ENCODE measurements around the gene EPB41L4A.
A peak's percentile ranks its signal among the peaks of the same experiment; 100 is the strongest.

The EPB41L4A gene

DNA sequence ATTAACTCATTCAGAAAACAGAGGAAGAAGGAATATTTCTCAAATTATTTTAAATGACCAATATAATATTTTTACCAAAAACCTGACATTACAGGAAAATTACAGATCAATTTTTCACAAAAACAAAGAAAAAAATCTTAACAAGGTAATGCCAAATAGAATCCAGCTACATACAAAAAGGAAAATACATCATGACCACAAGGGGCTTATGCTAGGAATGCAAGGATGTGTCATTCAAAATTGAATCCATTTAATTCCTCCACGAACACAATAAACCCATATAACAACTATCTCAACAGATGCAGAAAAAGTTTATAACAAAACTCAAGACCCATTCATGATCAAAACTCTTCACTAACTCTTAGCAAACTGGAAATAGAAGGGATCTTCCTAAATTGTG, 239.8 kb downstream of the EPB41L4A start:
- Histone ChIP-seq H3K4me2 (ENCODE audit: low read depth, low read length) (no peak overlapping the region), H3F3A (ENCODE audit: insufficient read depth, low read length) (no peaks in the 10 kb centered on the region), H3K9me3 (replicated peaks; ENCODE audit: insufficient read depth, low read length) (no peaks in the 10 kb centered on the region), H3K27ac (ENCODE audit: low read length) (no peak overlapping the region), H3K36me3 (replicated peaks; ENCODE audit: insufficient read depth, low read length) (no peaks in the 10 kb centered on the region), H3K9ac (ENCODE audit: low read length) (no peak overlapping the region), H3K4me3 (ENCODE audit: low read length) (no peak overlapping the region), H4K20me1 (ENCODE audit: insufficient read depth, low read length) (no peaks in the 10 kb centered on the region), H2AFZ (ENCODE audit: low read length) (no peak overlapping the region), H3K4me1 (ENCODE audit: low read length) (no peaks in the 10 kb centered on the region), H3K79me2 (ENCODE audit: low read length) (no peaks in the 10 kb centered on the region), H3K27me3 (replicated peaks; ENCODE audit: insufficient read depth, low read length) (no peaks in the 10 kb centered on the region), H3K9me2 (replicated peaks; ENCODE audit: insufficient read depth, low read length) (no peaks in the 10 kb centered on the region)
- no peak for DNase-seq
- TF ChIP-seq EZH2phosphoT487 (IDR thresholded peaks at IDR 0.05; ENCODE audit: low read length) (no peak), CTCF (IDR thresholded peaks at IDR 0.05; ENCODE audit: low read length) (no peak), EZH2 (optimal IDR thresholded peaks at IDR 0.05; ENCODE audit: low read depth, low read length) (no peak)

- H3K9ac ChIP-seq (ENCODE audit: low read length): no peak overlapping the region
- no peak overlapping the region for H3K27ac ChIP-seq (ENCODE audit: low read length)
- no peak overlapping the region for H3K4me3 ChIP-seq (ENCODE audit: low read length)
- H3K27me3 ChIP-seq (replicated peaks; ENCODE audit: insufficient read depth, low read length): no peaks in the 10 kb centered on the region
- TF ChIP-seq EZH2phosphoT487 (IDR thresholded peaks at IDR 0.05; ENCODE audit: low read length): no peak
- no peak for TF ChIP-seq EZH2 (optimal IDR thresholded peaks at IDR 0.05; ENCODE audit: low read depth, low read length)
- peak; percentile 72 for TF ChIP-seq CTCF (IDR thresholded peaks at IDR 0.05; ENCODE audit: low read length)
- no peaks in the 10 kb centered on the region for H3K9me3 ChIP-seq (replicated peaks; ENCODE audit: insufficient read depth, low read length)
- no peak overlapping the region for H3K4me2 ChIP-seq (ENCODE audit: low read depth, low read length)
- no peaks in the 10 kb centered on the region for H3K9me2 ChIP-seq (replicated peaks; ENCODE audit: insufficient read depth, low read length)
- no peak overlapping the region for H2AFZ ChIP-seq (ENCODE audit: low read length)
- no peaks in the 10 kb centered on the region for H3F3A ChIP-seq (ENCODE audit: insufficient read depth, low read length)
- no peaks in the 10 kb centered on the region for H3K79me2 ChIP-seq (ENCODE audit: low read length)
- no peaks in the 10 kb centered on the region for H4K20me1 ChIP-seq (ENCODE audit: insufficient read depth, low read length)
- H3K4me1 ChIP-seq (ENCODE audit: low read length): no peaks in the 10 kb centered on the region
- no peaks in the 10 kb centered on the region for H3K36me3 ChIP-seq (replicated peaks; ENCODE audit: insufficient read depth, low read length)
- DNase-seq: peak; percentile 53
Observed at GRCh38 chr5:112174959-112175594, 244.0 kb downstream of the EPB41L4A start.

DNA sequence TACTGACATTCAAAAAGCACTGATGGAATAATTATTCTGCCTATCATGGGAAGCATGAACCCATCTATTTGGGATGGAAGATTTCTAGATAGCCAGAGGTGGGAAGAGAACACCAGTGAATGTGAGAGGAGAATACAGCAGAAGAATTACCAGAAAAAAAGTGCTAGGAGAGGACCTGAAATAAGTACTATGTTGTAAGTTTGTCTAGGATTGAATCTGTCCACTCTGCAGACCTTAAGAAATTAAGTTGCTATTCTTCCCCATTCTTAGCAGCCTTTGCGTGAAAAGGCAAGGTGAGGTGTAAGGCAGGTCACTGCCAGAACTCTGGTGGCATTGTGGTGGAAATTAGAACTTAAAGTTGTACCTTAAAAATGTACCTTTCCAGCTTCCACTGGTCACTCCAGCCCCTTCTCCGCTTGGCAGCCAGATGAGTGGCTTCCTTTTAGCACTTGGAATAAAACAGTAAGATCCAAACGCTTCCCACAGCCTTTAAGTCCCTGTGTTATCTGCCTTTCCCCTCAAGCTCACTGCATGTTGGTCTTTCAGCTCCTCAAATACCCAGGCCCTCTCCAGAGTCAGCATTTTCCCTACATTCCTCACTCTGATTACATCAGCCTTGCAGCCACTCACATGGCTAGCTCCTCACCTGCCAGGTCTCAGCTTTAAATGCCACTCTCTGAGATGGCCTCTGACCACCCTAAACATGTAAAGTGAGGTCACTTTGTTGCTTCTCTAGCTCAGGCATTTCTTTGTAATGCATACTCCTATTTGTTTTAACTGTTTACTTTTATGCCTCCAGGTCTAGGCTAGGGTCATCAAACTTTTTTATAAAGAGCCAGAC, 253.0 kb downstream of the EPB41L4A start:
- peaks cover 14% of the 10 kb centered on the region for H3K36me3 ChIP-seq (replicated peaks; ENCODE audit: insufficient read depth, low read length)
- no peak overlapping the region for H3K4me2 ChIP-seq (ENCODE audit: low read depth, low read length)

More for the DNA sequence above, 253.0 kb downstream of the EPB41L4A start:
- Histone ChIP-seq H2AFZ (ENCODE audit: low read length) (no peak overlapping the region), H3K79me2 (ENCODE audit: low read length) (peaks cover 26% of the 10 kb centered on the region), H3K9me3 (replicated peaks; ENCODE audit: insufficient read depth, low read length) (no peaks in the 10 kb centered on the region), H3K27ac (ENCODE audit: low read length) (no peak overlapping the region), H3F3A (ENCODE audit: insufficient read depth, low read length) (peaks cover 35% of the 10 kb centered on the region), H4K20me1 (ENCODE audit: insufficient read depth, low read length) (no peaks in the 10 kb centered on the region), H3K27me3 (replicated peaks; ENCODE audit: insufficient read depth, low read length) (no peaks in the 10 kb centered on the region), H3K9me2 (replicated peaks; ENCODE audit: insufficient read depth, low read length) (no peaks in the 10 kb centered on the region), H3K4me3 (ENCODE audit: low read length) (no peak overlapping the region), H3K9ac (ENCODE audit: low read length) (no peak overlapping the region), H3K4me1 (ENCODE audit: low read length) (peaks cover 8% of the 10 kb centered on the region; the same call in 1 of the 2 replicates)
- no peak for TF ChIP-seq EZH2phosphoT487 (IDR thresholded peaks at IDR 0.05; ENCODE audit: low read length)
- TF ChIP-seq EZH2 (optimal IDR thresholded peaks at IDR 0.05; ENCODE audit: low read depth, low read length): no peak
- no peak for TF ChIP-seq CTCF (IDR thresholded peaks at IDR 0.05; ENCODE audit: low read length)
- DNase-seq: no peak
